Stimulated activated CD4-positive, alpha-beta T cell treated with anti-CD3 and anti-CD28 coated beads, Interleukin-12 subunit alpha, Interleukin-12 subunit beta, amount 100 ng/mL, for 48 hours (primary cell): ENCODE results near the gene MCTP2.

Source experiments
- DNase-seq, 3 donors: peaks; one replicate each; pipeline ENCODE4 v3.0.0-alpha.2; 2020; ENCODE audit warnings: low read depth in 2 of 3, low spot score in 1 of 3

The MCTP2 gene

DNA sequence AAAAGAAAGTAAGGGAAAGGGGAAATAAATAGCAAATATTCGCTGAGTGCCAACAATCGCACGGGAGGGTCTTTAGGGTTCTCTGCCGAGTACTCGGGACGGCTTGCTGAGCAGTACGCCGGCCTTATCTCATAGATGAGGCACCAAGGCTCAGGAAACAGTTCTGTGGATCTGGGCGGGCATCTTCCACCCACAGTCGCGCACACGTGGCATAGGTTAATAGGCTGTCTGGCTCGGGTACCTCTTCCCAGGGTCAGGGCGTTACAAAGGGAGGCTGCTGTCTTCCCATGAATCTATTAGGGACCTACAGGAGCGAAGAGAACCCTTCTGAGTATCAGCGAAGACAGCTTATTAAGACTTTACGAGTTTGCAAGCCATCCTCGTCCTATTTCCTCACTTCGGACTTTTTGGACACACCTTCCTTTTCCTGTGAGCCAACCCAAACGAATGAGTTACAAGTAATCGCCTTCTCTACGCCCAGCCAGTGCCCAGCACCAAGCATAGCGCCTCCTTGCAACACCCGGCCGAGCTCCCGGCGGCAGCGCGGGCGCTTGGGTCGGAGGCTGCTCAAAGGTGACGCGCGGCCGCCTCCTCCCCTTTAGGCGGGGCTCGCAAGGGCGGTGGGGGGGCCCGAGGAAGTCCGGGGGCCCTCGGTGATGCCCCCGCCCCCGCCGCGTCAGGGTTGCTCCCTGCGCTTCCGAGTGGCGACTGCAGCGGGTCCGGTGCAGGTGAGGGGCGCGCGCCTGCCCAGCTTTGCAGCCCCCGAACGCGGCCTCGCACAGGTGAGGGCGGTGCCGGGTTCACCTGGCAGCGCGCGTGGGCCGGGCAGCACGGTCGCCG is at the start of gene MCTP2:
MCTP2 (plus strand) TSS at position 679 of the 840 bp plus-strand sequence. CDS start 66,705 bp downstream, outside the sequence.
- DNase-seq: peak; percentile 67 to 74 (median 73)

DNA sequence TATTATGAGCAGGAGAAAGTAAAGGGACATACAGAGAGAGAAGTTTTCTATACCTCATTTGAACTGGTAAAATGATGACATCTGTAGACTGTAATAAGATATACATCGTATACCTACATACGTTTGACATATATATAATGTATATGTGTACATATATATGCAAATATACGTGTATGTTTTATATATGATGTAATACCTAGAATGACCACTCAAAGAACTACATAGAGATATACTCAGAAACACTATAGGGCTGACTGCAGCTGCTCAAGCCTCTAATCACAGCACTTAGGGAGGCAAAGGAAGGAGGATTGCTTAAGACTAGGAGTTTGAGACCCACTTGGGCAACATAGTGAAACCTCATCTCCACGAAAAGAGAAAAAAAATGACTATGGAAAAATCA is 48.5 kb upstream of the MCTP2 start:
- DNase-seq: no peak

DNA sequence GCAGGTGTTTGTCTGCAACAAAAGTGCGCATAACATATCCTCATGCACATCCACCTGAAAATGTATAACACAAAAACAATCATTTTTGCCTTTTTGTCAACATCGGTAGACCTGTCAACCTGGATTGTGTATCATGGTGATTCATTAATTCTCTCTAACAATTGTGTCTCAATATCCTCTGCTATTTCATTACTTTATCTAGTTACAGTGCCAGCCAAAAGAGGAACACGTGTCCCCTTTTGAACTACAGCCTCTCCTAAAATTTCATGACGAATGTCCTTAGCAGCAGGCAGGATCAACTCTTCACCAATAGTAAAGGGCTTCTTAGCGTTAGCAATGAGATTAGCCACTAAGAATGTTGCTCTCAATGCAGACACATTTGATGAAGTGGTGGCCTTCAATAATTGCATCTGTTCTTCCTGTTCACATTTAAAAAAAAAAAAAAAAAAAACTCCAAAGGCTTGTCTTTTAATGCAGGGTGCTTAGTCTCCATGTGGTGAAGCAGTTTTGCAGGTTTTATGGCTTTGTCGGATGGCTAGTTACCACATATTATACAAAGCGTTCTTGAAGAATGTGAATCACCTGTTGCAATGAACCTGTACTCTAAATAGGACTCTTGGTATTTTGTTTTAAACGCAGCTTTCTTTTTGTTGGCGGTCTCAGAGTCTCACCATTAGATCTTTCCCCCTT is 45.7 kb upstream of the MCTP2 start:
- DNase-seq: no peak

- DNase-seq: no peak
Measured at GRCh38 chr15:94186770-94187331, 44.5 kb upstream of the MCTP2 start.

GRCh38 chr15:94193906-94194305 is 37.5 kb upstream of the MCTP2 start:
- no peak for DNase-seq

DNA sequence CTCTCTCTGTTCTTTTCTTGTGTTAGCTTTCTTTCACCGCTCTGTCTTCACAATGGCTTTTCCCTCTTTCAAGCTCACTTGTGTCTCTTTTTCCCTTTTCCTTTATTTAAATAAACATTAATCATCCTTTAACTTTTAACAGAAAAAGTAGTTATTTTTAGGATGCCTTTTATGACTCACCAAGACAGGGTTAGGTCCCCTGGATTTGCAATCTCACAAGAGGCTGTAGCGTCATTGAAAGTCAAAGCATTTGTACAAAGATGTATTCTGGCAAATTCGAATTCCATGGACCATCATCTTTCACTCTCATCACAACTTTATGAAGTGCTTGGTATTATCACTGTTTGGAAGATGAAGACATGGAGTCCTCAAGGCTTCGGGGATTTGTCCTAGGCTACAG is 34.8 kb upstream of the MCTP2 start:
- DNase-seq: no peak

DNA sequence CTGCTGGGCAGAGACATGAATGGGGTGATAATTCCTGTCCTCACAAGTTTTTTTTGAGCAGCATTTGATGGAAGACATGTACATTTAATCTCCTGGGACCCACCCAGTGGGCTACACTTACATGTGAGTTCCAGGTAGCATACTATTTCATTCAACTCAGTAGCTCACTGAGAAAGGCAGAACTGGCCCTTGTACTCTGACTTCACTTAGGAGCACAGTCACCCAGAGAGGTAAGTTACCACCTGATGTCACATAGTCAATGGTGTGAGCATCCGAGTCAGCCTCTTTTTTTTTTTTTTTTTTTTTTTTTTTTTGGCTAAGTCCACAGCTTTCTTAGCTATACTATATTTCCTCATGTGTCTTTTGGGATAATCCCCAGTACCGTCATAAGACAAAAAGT is 32.7 kb upstream of the MCTP2 start:
- DNase-seq: no peak

GRCh38 chr15:94199725-94200124 is 31.6 kb upstream of the MCTP2 start:
- no peak for DNase-seq

- DNase-seq: no peak
Measured at GRCh38 chr15:94203306-94203705, 28.1 kb upstream of the MCTP2 start.

DNA sequence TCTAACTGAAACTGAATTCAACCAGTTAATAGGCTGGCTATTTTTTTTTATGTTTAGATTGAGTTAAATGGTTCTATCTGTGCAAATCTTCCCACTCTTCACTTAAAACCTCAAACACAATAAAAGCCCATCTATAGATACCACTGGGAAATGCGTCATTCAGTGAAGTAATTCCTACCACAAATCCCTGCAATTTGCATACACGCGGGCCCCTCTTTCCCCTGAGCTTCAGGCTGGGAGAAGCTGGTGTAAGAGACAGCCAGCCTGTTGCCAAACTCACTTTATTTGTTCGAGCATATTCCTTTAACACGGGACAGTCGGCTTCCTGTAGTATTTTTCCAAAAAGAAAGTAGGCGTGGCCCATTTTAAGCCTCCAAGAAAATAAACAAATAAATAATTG is 26.0 kb upstream of the MCTP2 start:
- DNase-seq: peak in 1 of 3 donors; percentile 8

DNA sequence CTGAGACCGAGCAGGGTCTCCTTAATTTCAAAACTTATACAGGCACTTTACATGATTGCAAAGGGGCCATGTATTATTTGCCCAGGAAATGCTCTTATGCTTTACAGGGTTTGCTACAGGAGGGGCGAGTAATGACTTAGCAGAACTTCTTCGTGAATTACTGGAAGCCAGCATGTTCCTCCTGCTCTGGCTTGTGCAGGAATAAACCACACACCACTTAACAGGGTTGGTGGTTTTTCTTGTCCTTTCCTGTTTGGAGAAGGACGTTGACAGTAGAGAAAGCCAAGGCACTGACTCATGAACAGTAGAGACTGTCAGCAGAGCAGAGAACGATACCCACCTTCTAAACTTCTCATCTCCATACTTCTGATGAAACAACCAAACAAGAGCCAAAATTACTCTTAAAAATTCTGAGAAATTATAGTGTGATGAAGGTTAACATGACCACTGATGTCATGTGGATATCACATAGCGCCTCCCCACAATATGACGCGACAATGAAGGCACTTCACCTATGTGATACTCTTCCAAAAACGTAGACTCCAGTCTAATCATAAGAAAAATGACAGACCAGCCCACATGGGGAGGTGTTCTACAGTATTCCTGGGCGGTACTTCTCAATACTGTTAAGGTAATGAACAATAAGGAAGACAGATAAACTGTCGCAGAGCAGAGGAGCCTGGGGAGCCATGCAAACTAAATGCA is 24.7 kb upstream of the MCTP2 start:
- peak; percentile 19 to 29 (median 27) for DNase-seq

DNA sequence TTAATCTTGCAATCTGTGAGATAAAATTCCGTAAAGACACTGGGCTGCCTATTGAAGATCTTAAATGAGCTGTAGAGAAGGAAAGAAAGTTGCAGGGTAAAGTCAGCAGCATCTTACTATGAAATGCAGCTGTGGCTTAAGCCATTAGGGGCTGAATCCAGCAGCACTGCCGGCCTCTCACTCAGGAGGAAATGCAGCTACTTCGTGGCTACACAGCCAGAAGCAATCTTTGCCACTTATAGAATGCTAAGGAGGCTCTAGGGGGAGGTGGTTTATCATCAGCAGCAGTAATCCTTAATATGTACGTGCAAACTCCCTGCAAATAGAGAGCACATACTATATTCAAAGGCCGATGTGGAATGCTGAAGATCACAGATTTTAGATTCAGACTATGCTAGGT is 19.1 kb upstream of the MCTP2 start:
- no peak for DNase-seq

DNA sequence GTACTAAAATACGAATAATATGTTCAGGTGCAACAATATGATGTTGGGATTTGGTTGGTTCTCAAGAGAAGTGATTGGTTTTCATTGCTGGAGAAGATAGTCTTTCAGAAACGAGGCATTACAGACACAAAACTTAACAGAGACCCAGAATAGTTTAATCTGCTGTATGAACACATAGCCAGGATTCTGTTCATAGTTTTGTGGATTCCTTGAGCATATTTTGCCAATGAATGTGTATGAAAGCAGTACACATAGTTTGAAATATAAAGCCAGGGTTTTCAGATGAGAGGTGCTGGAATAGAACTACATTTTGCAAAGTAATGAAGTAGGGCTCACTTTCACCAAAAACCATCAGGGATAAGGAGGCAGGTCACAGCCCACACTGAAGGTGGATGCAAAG is 5.7 kb upstream of the MCTP2 start:
- no peak for DNase-seq

GRCh38 chr15:94228611-94229010 is 2.8 kb upstream of the MCTP2 start:
- no peak for DNase-seq

DNA sequence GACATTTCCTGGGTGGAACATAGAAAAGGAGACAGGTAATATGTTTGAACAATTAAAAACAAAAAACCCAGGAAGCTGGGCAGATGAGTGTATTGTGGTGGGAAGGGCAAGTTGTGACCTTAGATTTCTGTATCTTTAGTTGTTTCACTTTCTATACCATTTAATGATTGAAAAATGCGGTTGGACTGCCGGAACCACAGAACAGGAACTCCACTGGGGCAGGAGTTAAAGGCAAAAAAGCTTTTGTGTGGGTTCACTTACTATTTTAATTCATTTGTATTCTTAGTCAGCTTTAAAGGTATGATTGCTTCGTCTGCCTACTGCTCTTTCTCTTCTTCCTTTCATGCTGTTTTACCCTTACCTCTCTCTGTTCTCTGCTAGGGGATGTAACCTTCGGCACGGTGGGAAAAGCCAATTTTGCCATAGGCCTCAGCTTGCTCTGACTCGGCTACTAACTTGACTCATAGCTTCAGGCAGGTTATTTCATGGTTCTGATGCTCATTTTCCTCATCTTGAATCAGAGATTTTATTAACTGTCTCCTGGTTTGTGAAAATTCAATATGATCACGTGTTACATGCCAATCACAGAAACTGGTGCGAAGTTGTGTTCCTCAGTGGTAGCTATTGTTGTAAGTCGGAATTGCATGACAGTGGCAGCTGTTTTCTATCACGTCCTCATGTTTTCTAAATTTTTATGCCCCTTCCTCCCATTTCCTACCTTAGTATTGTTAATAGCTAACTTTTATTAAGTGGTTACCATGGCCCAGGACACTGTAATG is 1.6 kb upstream of the MCTP2 start:
- peak; percentile 34 to 53 (median 36) for DNase-seq

- DNase-seq: no peak
Measured at GRCh38 chr15:94230431-94230882, 904 bp upstream of the MCTP2 start.

DNA sequence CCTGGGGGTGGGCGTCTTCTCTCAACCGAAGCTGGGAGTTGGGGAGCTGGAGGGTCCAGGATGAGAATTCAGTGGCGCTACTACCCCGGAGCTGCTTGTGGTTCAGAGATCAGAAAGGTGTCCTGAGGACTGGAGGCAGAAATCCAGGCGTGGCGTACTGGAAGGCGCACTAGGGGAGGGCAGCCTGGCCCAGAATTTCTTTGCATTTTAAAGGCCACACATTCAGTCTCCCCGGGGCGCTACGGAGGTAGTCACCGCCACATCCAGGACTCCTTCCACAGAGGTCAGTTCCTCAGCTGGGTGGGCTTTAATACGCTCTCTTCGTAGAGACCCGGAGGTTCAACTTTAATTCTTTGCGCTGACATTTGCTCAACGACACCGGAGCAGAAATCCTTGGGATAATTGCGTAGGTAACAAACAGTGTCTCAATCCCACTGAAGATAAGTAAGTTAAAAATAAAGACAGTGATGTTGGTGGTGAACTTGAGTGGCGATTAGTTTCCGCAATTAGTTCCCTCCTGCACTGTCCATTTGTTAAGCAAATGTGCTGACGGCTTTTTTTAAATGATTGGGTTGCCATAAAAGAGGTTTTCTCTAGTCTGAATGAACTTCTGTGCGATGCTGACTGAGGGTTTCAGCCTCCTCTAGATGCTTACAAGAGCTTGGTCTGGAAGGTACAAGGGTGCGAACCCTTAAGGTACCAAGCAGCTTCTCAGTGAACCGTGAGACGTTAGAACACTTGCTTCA is 535 bp downstream of the MCTP2 start:
- DNase-seq: peak in 1 of 3 donors; percentile 17

GRCh38 chr15:94233441-94233840 is 2.1 kb downstream of the MCTP2 start:
- DNase-seq: no peak

DNA sequence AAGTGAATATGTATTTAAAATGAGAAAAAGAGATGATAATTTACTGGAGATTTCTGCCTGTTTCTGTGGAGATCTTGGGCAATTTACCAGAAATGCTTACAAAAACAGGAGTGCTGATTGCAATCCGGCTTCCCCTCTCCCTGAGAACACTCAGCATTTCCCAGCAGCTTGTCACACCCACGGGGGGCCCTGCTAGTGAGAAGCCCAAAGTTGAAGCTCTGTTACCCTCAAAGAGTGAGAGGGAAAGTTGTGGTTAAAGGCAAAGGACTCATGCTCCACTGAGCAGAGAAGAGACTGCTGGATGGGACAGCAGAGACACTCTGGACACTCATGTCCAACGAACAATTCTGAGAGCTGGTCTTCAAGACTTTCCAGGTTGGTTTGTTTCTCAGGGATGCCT is 2.9 kb downstream of the MCTP2 start:
- peak; percentile 54 to 56 (median 55) for DNase-seq

GRCh38 chr15:94235041-94235440 is 3.7 kb downstream of the MCTP2 start:
- no peak for DNase-seq
